GM19023 (cell line): ENCODE measurements around the gene TMEM270.

Experiments
- ATAC-seq: cut with Tn5 transposase; IDR thresholded peaks from one replicate; pipeline ENCODE4 v1.9.1; 2021; ENCODE audit warnings: mild to moderate bottlenecking, moderate library complexity; ENCODE audit not compliant: unreplicated experiment

TMEM270 gene

DNA sequence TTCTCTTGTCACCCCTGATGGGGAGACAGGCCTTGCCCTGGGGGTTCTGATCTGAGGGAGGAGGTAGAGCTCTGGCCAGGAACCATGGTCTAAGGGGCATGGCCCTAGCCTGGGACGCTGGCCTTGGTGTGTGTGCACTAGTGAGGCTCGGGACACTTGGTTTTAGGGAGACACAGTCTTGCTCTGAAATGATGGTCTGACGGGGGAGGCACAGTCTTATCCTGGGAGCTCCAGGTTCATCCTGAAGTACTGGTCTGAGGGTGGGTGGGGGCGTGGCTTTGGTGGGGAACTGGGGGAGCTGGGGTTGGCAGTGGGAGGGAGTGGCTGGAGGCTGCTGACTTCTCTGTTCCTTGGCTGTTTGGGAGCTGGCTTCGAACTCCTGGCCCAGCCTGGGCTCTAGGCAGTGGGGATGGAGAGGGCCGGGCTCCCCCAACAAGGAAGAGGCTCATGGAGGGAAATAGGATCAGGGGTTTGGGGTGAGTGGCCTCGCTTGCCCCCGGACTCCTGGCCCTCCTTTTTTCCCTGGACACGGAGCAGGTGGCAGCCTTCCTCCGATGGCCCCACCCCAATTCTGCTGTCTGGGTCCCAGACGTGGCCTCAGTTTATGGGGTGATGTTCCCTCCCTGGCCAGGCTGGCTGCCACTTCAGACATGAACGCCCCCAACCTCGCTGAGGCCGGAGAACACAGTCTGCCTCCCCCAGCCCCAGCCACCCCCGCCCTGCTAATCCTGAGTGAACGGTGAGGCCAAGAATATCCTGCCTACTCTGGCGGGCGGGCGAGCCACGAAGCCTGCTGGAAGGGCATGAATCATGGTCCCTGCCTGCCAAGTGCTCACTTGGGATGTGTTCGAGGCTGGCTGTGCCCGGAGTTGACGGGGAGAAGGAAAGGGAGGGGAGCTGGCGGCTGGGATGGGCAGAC lies 43.5 kb downstream of the TMEM270 start:
- no peak for ATAC-seq

DNA sequence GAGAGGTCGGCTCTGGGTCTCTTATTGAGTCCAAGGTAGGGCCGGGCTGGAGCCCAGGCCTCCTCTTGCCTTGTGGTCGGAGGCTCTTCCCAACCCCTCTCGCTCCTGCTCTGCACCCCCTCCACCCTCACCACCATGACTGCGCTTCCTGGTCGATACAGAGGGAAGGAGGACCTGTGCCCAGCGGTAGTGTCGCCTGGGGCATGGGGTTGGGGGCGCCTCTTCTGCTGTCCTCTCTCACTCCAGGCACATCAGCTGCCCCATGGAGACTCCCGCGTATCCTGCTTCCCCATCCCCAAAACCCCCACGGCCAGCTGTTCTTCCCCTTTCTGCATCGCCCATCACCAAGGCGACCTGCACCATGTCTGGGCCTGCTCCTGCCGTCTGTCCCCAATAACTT lies 44.4 kb downstream of the TMEM270 start:
- no peak for ATAC-seq

DNA sequence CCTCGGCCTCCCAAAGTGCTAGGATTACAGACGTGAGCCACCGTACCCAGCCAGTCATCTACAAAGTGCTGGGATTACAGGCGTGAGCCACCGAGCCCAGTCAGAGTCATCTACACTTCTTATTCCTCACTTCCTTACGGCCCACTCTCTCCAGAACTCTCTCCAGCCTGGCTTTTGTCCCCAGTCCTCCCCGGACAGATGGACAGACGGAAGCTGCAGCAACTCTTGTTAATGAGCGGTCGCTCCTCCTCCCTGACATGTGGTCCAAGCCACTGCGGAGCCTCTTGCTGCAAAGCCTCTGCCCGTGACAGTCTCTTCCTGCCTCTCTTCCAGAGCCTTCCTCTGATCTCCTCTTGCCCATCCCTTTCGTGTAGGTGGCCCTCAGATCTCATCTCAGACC lies 45.9 kb downstream of the TMEM270 start:
- ATAC-seq: no peak

DNA sequence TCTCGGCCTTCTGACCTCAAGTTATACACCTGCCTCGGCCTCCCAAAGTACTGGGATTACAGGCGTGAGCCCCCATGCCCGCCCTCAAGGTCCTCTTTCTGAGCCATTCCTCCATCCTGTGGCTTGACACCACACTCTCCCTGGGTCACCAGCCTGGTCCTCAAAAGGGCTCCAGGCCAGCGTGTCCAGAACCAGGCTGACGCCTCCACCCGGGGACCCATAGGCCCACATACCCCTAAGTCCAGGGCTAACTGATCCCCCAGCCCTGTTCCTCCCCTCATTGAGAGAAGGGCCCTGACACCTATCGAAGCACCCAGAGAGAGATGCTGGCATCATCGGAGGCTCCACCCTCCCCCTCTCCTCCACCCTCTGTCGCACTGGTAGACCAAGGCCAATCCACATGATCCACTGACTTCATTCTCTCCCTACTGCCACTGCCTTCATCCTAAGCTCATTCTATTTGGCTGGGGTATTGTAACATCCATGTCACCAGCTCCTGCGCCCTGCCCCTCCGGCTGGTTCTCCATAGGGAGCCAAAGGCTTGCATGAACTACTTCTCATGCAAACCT lies 46.7 kb downstream of the TMEM270 start:
- no peak for ATAC-seq

DNA sequence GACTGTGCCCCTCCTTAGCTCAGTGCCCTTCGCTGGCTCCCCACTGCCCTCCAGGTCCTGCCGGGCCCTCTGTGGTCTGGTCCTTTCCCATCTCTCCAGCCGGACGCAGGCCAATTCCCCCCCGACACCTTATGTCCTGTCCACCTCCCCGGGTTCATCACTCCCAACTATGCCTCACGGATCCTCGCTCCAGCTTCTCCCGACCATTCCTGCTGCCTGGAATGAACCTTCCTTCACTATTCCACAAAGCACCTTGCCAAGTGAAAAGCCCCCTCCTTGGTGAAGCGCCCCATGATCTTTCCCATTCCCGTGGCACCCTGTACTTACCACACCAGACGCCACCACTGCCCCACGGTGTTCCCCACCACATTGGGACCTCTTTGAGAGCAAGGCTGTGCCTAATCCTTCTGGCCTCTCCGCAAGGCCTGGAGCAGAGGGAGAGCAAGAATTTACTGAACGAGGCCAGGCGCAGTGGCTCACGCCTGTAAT lies 47.2 kb downstream of the TMEM270 start:
- no peak for ATAC-seq

DNA sequence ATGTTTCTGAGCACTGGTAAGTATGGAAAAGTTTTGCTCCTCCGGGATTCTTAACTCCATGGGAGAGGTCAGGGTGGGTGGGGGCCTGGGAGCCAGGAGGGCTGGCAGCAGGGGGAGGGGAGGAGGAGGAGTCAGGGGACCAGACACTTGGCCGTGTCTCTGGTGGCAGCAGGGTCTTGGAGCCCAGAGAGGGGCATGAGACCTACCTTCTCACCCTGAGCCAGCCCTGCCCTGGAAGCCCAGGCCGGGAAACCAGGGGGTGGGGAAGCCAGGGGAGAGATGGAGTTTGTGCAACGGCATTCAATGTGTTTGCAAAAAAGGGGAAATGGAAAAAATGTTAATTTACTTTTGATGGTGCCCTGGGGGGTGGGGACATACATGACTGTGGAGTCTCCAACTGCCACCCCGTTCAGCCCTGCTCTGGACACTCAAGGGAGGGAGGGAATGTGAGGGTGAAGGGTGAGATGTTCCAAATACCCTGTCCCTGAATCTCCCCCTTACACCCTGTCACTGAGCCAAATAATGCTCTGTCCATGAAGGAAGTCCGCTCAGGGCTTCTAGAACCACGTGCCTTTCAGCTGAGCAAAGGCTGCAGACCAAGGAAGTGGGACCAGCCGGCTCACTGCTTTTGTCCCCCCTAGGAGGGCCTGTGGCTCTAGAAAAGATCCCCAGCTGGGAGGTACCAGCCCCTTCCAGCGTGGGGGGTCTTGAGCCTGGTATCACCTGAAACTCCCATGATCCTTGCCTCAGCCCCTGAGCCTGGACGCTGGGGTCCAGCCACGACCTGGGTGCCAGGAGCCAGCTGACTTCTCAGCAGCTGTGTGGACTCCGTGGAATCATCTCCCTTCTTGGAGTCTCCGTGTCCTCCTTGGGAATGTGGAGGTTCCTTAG lies 48.3 kb downstream of the TMEM270 start:
- no peak for ATAC-seq

DNA sequence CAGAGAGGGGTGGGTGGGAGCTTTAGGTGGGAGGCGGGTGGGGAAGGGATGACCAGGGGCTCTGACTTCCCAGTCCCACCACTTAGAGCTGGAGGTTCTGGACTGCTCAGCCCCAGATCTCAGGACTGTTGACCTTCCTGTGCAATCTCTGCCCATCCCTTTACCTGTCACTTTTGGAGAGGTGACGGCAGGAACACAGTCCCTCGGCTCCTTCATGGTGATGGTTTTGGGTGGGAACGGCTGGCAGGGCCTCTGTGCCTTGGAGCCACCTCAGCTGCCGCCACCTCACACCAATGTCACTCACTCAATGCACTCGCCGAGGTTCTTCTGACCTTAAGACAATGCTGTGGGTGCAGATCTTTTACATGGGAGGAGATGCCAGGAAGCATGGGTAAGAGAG lies 49.0 kb downstream of the TMEM270 start:
- no peak for ATAC-seq

DNA sequence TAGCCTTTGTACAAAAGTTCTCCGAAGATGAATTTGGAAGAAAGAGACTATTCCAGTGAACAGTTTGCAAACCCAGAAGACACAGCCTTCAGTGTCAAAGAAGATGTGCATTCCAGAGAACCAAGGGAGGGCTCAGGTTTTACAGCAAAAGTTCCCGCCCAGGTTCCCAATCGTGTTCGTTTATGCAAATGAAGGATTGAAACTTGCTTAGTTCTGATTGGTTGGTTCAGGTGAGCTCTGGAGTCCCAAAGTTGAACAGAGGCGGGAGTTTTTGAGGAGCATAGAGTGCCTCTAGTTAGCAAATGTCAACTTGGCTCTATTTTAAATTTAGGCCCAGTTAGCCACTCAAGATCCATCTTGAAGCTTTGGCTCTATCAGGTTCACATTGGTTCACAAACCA lies 51.3 kb downstream of the TMEM270 start:
- no peak for ATAC-seq
